Stimulated activated CD8-positive, alpha-beta memory T cell treated with anti-CD3 and anti-CD28 coated beads, Interleukin-12 subunit alpha, Interleukin-12 subunit beta, amount 100 ng/mL, for 1 hour (primary cell): ENCODE measurements around the gene DCAF5.

Experiments used
- DNase-seq: peaks from one replicate; pipeline ENCODE4 v3.0.0-alpha.2; 2020; ENCODE audit warnings: low read depth

Gene DCAF5

GRCh38 chr14:69149461-69150244, 3.3 kb downstream of the DCAF5 start:
- no peak for DNase-seq

- DNase-seq, result no peak
Observed at GRCh38 chr14:69142101-69142500, 10.8 kb downstream of the DCAF5 start.

GRCh38 chr14:69141550-69141949, 11.4 kb downstream of the DCAF5 start:
- no peak for DNase-seq

DNA sequence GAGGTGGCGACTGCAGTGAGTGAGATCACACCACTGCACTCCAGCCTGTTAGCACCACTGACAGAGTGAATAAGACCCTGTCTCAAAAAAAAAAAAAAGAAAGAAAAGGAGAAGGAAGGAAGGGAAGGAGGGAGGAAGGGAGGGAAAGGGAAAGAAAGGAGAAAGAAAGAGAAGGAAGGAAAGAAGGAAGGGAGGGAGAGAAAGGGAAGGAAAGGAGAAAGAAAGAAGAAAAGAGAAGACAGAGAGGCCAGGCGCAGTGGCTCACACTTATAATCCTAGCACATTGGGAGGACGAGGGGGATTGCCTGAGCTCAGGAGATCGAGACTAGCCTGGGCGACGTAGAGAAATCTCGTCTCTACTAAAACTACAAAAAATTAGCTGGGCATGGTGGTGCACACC, 13.2 kb downstream of the DCAF5 start:
- DNase-seq, result no peak

GRCh38 chr14:69137843-69138535, 14.9 kb downstream of the DCAF5 start:
- DNase-seq, result no peak

DNA sequence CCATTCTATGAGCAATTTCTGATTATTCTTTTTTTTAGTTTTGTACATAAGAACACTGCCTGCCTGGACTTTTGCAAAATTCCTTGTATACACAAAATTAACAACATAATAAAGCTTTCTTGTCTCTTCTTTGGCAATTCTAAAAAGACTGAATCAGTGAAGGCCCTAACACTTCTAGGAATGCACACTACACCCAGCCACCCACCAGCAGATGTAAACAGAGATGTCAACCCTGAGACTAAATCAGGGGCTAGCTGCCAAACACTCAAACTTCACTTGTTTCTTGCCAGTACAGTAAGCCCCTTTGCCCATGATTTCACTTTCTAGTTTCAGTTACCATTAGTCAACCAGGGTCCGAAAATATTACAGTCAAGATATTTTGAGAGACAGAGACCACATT, 15.5 kb downstream of the DCAF5 start:
- no peak for DNase-seq

DNA sequence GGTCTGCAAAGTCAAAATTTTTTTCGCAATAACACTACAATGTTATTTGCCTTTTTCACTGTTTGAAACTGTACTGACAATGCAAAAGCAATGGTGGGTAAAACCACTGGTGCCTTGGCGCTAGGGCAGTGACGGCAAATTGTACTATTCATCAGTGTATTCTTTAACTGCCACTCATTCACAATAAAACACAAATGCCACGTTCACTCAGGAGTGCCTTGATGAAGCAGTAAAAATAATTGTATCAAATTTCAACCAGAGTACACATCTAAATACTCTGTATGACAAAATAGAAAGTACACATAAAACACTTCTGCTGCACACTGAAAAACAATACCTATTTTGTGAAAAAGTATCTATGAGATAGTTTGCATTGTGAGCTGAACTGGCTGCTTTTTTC, 17.8 kb downstream of the DCAF5 start:
- no peak for DNase-seq

DNA sequence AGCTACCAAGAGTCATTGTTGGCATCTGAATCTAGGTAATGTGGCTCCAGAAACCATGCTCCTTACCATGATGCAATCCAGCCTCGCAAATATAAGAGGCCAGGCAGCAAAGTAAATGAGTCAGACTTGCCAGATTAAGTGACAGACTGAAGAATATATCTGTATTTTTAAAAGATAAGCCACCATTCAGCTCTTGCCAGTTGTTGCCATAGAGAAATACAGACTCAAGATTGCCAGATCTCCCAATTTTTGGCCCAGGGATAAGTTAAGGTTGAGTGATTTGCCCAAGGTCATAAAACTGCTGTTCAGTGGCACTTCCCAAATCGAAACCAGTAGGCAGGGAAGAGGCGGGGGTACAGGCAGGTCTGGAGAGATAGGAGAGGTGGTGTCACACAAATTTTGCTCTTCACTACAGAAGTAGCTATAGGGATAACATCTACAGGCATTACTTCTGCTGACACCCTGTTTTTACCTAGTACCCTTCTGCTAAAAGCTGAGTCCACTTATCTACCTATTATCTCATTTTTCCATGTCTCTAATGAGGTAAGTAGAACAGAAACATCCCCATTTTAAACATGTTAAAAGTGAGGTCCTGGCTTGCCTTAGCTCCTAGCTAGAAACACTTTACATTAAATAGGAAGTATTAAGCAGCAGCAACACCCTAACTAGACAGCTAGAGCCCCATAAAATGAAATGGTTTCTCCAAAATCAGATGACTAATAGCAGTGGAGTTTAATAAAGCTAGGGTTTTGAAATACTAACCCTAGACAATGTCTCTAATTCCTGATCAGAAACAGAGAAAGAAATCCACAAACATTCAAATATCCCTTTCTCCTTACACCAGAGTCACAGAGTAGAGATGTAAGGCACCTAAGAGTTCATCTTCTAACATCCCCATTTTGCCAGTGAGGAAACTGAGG, 19.5 kb downstream of the DCAF5 start:
- no peak for DNase-seq

GRCh38 chr14:69132513-69133181, 20.3 kb downstream of the DCAF5 start:
- DNase-seq, result no peak

GRCh38 chr14:69131176-69131575, 21.7 kb downstream of the DCAF5 start:
- no peak for DNase-seq

DNA sequence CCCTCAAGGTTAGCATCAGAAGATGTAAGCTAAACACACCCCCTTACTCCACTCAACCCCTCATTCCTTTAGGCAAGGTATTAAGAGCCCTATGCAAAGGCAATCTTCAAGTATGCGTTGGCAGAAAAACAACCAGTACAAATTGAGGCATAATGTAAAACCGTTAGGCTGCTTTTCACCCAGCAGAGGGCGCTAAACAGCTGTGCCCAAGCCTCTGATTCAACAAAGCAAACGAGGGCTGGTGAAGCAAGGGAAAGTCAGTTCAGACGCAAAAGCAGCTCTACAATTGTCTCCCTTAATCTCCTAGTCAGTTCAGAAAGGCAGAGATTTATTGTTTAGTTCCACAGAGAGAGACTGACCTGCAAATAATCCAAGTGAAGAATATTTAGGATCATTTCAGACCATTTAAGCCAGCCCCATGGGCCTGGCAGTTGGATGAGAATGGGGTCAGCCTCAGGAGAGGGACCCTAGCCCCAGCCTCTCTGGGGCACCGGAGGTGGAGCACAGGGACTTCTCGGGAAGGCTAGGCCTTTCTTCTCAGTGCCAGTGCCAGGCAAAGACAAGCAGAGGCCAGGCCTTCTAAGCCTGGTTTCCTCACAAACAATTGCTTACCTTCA, 23.5 kb downstream of the DCAF5 start:
- DNase-seq, result peak; percentile 67

DNA sequence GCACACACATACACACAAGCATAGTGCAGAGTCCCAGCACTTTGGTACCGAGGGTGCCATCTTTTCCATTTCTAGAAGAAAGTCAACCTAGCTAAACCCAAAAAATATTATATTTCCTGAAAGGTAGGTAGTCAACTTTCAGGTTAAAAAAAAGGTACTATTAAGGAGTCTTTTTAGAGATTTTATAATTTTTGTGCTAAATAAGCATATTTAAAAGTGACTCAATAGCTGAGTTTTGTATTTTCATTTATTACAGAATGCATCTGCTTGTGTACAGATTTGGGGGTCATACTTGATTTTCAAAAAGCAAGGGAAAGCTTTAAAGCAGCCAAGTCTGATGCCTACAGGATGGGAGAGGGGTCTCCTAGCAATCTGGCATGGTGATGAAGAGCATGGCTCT, 34.6 kb downstream of the DCAF5 start:
- no peak for DNase-seq

DNA sequence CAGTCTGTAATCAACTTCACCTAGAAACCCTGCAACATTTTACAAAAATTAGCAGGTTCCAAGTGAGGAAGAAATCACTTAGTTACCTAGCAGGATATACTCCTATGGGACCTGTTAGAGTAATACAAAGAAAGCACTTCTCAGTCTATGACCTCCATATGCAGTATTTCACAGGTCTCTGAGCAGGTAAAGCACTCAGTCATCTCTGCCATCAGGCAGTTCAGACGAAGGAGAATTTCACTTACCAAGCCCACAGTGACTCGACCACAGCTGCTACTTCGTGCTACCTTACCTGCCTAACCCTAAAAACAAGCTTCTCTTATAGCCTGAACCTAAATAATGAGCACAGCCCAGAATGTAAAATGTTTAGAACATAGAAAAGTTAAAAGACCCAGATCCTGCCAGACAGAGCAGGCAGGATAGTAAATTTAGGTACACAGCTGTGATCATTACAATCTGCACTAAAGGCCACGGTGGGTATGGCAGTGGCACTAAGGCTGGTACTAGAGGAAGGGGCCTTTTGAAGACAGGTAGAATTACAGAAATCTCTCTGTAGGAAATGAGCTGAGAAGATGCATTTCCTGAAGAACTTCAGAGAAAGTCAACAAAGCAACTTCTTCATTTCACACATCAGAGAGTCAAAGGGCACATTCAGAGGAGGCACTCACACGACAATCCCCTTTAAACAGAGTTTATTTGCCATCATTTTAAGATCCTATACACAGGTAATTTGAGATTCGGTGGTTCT, 35.7 kb downstream of the DCAF5 start:
- DNase-seq, result no peak

GRCh38 chr14:69115407-69116185, 37.3 kb downstream of the DCAF5 start:
- no peak for DNase-seq

- no peak for DNase-seq
Observed at GRCh38 chr14:69114763-69115162, 38.2 kb downstream of the DCAF5 start.

GRCh38 chr14:69108358-69108757, 44.6 kb downstream of the DCAF5 start:
- DNase-seq, result no peak

- peak; percentile 5 for DNase-seq
Observed at GRCh38 chr14:69107407-69108003, 45.4 kb downstream of the DCAF5 start.

- DNase-seq, result no peak
Observed at GRCh38 chr14:69106451-69106850, 46.5 kb downstream of the DCAF5 start.

- no peak for DNase-seq
Observed at GRCh38 chr14:69105326-69105725, 47.6 kb downstream of the DCAF5 start.
